ENCODE results near the gene TAF1L.
"Not testable (repeated sequence)": the region's sequence is repeated elsewhere in the genome, so short reads cannot be mapped to it uniquely, and the experiment has no call there.

Gene TAF1L
- total RNA-seq: 0.36 to 1.1 (median 0.50) reads per million in 4 donors

GRCh38 chr9:32635362-32635761, at the start of gene TAF1L:
Gene TAF1L, minus strand, starts transcription at chr9:32635669. Its CDS starts 90 bp downstream, at chr9:32635579.
- no peak for DNase-seq

- DNase-seq: no peak
Measured at GRCh38 chr9:32681751-32682150, 46.3 kb upstream of the TAF1L start.

GRCh38 chr9:32677931-32678330, 42.5 kb upstream of the TAF1L start:
- DNase-seq: no peak

GRCh38 chr9:32672469-32672868, 37.0 kb upstream of the TAF1L start:
- DNase-seq: no peak

- no peak for DNase-seq
Measured at GRCh38 chr9:32671333-32671732, 35.9 kb upstream of the TAF1L start.

GRCh38 chr9:32665101-32665500, 29.6 kb upstream of the TAF1L start:
- DNase-seq: no peak

- no peak for DNase-seq
Measured at GRCh38 chr9:32663741-32664140, 28.3 kb upstream of the TAF1L start.

- no peak for DNase-seq
Measured at GRCh38 chr9:32647671-32648070, 12.2 kb upstream of the TAF1L start.

- DNase-seq: no peak
Measured at GRCh38 chr9:32644698-32645097, 9.2 kb upstream of the TAF1L start.

- not testable (repeated sequence) for DNase-seq
Measured at GRCh38 chr9:32633151-32633550, 2.3 kb downstream of the TAF1L start.

GRCh38 chr9:32631991-32632390, 3.5 kb downstream of the TAF1L start:
- no peak for DNase-seq

- DNase-seq: no peak
Measured at GRCh38 chr9:32627394-32627954, 8.0 kb downstream of the TAF1L start.

- no peak for DNase-seq
Measured at GRCh38 chr9:32625320-32625719, 10.1 kb downstream of the TAF1L start.

GRCh38 chr9:32622948-32623347, 12.5 kb downstream of the TAF1L start:
- DNase-seq: no peak

- DNase-seq: no peak
Measured at GRCh38 chr9:32618261-32618660, 17.2 kb downstream of the TAF1L start.

- DNase-seq: no peak
Measured at GRCh38 chr9:32606811-32607210, 28.7 kb downstream of the TAF1L start.

- no peak for DNase-seq
Measured at GRCh38 chr9:32603914-32604852, 31.3 kb downstream of the TAF1L start.

- not testable (repeated sequence) for DNase-seq
Measured at GRCh38 chr9:32599021-32599420, 36.4 kb downstream of the TAF1L start.

- DNase-seq: no peak
Measured at GRCh38 chr9:32596936-32597335, 38.5 kb downstream of the TAF1L start.

GRCh38 chr9:32596096-32596865, 39.2 kb downstream of the TAF1L start:
- no peak for DNase-seq

- no peak for DNase-seq
Measured at GRCh38 chr9:32590898-32591297, 44.6 kb downstream of the TAF1L start.

GRCh38 chr9:32590476-32590875, 45.0 kb downstream of the TAF1L start:
- DNase-seq: no peak

GRCh38 chr9:32589083-32589723, 46.3 kb downstream of the TAF1L start:
- DNase-seq: peak in 1 of 5 donors; percentile 21

Measured in T-helper 1 cell (primary cell).